ENCODE measurements around the gene MBD5. TPM values are rescaled to one million over a fixed set of nuclear protein-coding genes. Genes with fewer than 3 reads are reported as not detected.

The MBD5 gene
- total RNA-seq, 1 donor from 2014 or later, result 18.8 TPM

- Mint-ChIP-seq H3K9me3 (peaks cover 6% of the 10 kb centered on the region), H3K4me1 (ENCODE audit: low read depth) (no peaks in the 10 kb centered on the region), H3K36me3 (ENCODE audit: low read depth) (no peaks in the 10 kb centered on the region), H3K4me3 (no peak overlapping the region), H3K27ac (no peak overlapping the region), H3K27me3 (ENCODE audit: insufficient read depth) (no peaks in the 10 kb centered on the region)
- DNase-seq (ENCODE audit: low spot score), result no peak
- intact Hi-C loops (cut with micrococcal nuclease), result no loop called here
Observed at GRCh38 chr2:148402786-148403185, 381.9 kb downstream of the MBD5 start.

GRCh38 chr2:148410899-148411298 lies 390.0 kb downstream of the MBD5 start:
- Mint-ChIP-seq H3K36me3 (ENCODE audit: low read depth) (no peaks in the 10 kb centered on the region), H3K27ac (no peak overlapping the region), H3K27me3 (ENCODE audit: insufficient read depth) (no peaks in the 10 kb centered on the region), H3K9me3 (peaks cover 21% of the 10 kb centered on the region), H3K4me1 (ENCODE audit: low read depth) (no peaks in the 10 kb centered on the region), H3K4me3 (no peak overlapping the region)
- no peak for DNase-seq (ENCODE audit: low spot score)
- intact Hi-C loops (cut with micrococcal nuclease), result no loop called here

- Mint-ChIP-seq H3K27me3 (ENCODE audit: insufficient read depth) (no peaks in the 10 kb centered on the region), H3K4me1 (ENCODE audit: low read depth) (no peaks in the 10 kb centered on the region), H3K36me3 (ENCODE audit: low read depth) (no peaks in the 10 kb centered on the region), H3K4me3 (no peak overlapping the region), H3K9me3 (peaks cover 21% of the 10 kb centered on the region), H3K27ac (no peak overlapping the region)
- intact Hi-C loops (cut with micrococcal nuclease), result no loop called here
- no peak for DNase-seq (ENCODE audit: low spot score)
Observed at GRCh38 chr2:148416248-148416647, 395.4 kb downstream of the MBD5 start.

DNA sequence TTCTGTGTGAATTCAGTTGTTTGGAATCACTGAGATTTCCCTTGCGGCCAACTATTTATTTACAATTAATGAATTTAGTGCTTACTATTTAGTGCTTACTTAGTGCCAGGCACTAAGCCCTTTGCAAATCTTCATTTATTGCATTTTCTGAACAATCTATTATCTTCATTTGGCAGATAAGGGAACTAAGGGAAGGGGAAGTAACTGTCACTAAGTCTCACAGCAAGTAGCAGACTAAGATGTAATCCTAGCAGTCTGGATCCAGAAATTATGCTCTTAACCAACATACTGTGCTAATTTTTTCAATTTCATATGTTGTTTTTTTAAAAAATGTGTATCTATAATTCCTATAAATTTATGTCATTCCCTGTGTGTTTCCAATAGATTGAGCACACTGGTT lies 409.2 kb downstream of the MBD5 start:
- H3K9me3 Mint-ChIP-seq, result peaks cover 10% of the 10 kb centered on the region
- H3K4me3 Mint-ChIP-seq, result no peak overlapping the region
- no peaks in the 10 kb centered on the region for H3K36me3 Mint-ChIP-seq (ENCODE audit: low read depth)
- H3K27ac Mint-ChIP-seq, result no peak overlapping the region
- DNase-seq (ENCODE audit: low spot score), result no peak
- no peaks in the 10 kb centered on the region for H3K4me1 Mint-ChIP-seq (ENCODE audit: low read depth)
- H3K27me3 Mint-ChIP-seq (ENCODE audit: insufficient read depth), result no peaks in the 10 kb centered on the region
- intact Hi-C loops (cut with micrococcal nuclease), result no loop called here

DNA sequence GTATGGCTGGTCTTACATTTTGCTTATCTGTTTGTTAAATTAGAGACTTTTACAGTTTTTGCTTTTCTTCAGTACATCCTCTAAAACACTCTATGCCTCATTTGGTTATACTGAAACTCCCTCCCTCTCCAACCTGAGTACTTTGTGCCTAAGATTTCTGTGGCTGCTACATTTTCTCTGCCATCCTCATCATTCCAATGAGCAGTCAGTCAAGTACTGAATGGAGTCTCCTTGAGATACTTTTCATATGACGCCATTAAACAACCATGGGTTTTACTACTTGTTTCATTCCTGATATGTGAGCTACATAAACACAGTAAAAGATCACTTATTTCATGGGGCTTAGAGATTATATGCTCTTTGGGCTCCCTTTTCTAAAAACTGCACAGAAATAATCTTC lies 427.0 kb downstream of the MBD5 start:
- Mint-ChIP-seq H3K9me3 (no peaks in the 10 kb centered on the region), H3K4me1 (ENCODE audit: low read depth) (no peaks in the 10 kb centered on the region), H3K27ac (no peak overlapping the region), H3K27me3 (ENCODE audit: insufficient read depth) (no peaks in the 10 kb centered on the region), H3K4me3 (no peak overlapping the region), H3K36me3 (ENCODE audit: low read depth) (no peaks in the 10 kb centered on the region)
- intact Hi-C loops (cut with micrococcal nuclease), result no loop called here
- DNase-seq (ENCODE audit: low spot score), result no peak

DNA sequence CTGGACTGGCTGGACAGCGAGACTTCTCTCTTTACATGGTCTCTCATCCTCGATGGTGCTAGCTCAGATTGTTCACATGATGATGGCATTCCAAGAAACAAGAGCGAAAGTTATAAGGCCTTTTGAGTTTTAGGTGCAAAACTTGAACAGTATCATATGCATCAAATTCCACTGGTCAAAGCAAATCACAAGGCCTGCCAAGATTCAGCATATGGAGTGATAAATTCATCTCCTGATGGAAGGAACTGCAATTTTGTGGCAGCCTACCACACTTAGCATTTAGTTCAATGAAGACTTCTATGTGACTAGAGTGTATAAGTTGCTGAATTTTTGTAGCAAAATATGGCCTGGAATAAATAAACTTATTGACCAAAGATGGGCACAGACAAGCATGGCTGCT lies 429.6 kb downstream of the MBD5 start:
- H3K27me3 Mint-ChIP-seq (ENCODE audit: insufficient read depth), result peaks cover 2% of the 10 kb centered on the region
- intact Hi-C loops (cut with micrococcal nuclease), result no loop called here
- no peak for DNase-seq (ENCODE audit: low spot score)
- H3K4me1 Mint-ChIP-seq (ENCODE audit: low read depth), result no peaks in the 10 kb centered on the region
- H3K27ac Mint-ChIP-seq, result no peak overlapping the region
- H3K4me3 Mint-ChIP-seq, result no peak overlapping the region
- no peaks in the 10 kb centered on the region for H3K9me3 Mint-ChIP-seq
- H3K36me3 Mint-ChIP-seq (ENCODE audit: low read depth), result no peaks in the 10 kb centered on the region

DNA sequence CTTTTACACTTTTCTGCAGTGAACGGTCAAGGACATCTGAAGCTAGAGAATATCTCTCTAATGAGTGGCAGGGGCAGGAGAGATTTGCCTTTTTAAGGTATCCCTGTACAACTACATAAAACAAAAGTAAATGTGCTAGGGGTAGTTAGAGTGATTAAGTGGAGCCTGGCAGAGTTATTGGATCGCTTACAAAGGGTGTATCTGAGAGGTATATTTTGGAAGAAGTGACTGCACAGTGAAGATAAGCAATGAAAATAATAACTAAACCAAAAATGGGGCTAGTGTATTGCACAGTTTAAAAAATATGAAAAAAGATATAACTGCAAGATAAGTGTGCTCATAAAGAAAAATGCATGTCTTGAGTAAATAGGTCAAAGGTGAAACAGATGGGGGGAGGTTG lies 430.2 kb downstream of the MBD5 start:
- H3K27me3 Mint-ChIP-seq (ENCODE audit: insufficient read depth), result peaks cover 2% of the 10 kb centered on the region

DNA sequence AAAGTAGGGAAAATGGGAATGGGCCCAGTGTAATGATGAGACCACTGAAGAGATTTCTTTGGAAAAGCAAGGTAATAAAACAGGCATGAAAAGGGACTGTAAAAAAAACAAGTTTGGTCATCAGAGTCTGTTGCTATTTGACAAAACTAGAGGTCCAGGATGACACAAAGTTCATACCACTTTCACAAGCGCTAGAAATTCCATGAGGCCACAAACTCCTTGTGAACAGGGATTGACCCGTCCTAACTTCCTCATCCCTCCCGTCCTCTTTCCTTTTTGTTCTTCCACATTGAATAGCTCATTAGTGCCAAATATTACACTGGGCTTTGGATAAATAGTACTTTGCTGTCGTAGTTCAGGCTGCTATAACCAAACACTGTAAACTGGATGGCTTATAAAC lies 434.9 kb downstream of the MBD5 start:
- Mint-ChIP-seq H3K27ac (no peak overlapping the region), H3K9me3 (no peaks in the 10 kb centered on the region), H3K4me1 (ENCODE audit: low read depth) (no peaks in the 10 kb centered on the region), H3K4me3 (no peak overlapping the region), H3K36me3 (ENCODE audit: low read depth) (no peaks in the 10 kb centered on the region), H3K27me3 (ENCODE audit: insufficient read depth) (peaks cover 2% of the 10 kb centered on the region)
- intact Hi-C loops (cut with micrococcal nuclease), result no loop called here
- no peak for DNase-seq (ENCODE audit: low spot score)

More for the DNA sequence above, 430.2 kb downstream of the MBD5 start:
- intact Hi-C loops (cut with micrococcal nuclease), result loop anchor here (1.0 kb wide), 1 partner anchor 43 kb away; no protein-coding TSS in a partner anchor
- Mint-ChIP-seq H3K4me1 (ENCODE audit: low read depth) (no peaks in the 10 kb centered on the region), H3K36me3 (ENCODE audit: low read depth) (no peaks in the 10 kb centered on the region), H3K9me3 (no peaks in the 10 kb centered on the region), H3K27ac (no peak overlapping the region), H3K4me3 (no peak overlapping the region)
- DNase-seq (ENCODE audit: low spot score), result no peak

DNA sequence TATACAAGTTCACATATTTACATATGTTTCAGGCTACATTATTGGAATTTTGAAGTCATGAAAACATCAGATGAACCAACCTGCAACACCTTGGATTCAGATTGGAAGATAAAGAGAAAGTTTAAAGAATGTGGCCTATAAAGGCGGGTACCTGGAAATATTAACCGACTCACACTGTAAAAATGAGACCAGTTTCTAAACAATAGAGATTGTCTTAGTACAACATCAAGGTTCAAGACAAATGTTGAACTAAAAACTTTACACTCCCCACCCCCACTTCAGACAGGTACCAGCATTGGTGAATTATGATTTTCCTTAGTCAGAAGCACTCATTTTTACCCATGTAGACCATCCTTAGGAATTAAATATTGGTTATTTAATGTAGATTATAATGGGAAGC lies 437.3 kb downstream of the MBD5 start:
- H3K36me3 Mint-ChIP-seq (ENCODE audit: low read depth), result no peaks in the 10 kb centered on the region
- no peaks in the 10 kb centered on the region for H3K9me3 Mint-ChIP-seq
- H3K4me1 Mint-ChIP-seq (ENCODE audit: low read depth), result no peaks in the 10 kb centered on the region
- DNase-seq (ENCODE audit: low spot score), result no peak
- peaks cover 2% of the 10 kb centered on the region for H3K27me3 Mint-ChIP-seq (ENCODE audit: insufficient read depth)
- no peak overlapping the region for H3K4me3 Mint-ChIP-seq
- H3K27ac Mint-ChIP-seq, result no peak overlapping the region
- intact Hi-C loops (cut with micrococcal nuclease), result loop anchor here (2.0 kb wide), 1 partner anchor 67 kb away; no protein-coding TSS in a partner anchor

- no peaks in the 10 kb centered on the region for H3K36me3 Mint-ChIP-seq (ENCODE audit: low read depth)
- no peak for DNase-seq (ENCODE audit: low spot score)
- no peak overlapping the region for H3K27ac Mint-ChIP-seq
- H3K27me3 Mint-ChIP-seq (ENCODE audit: insufficient read depth), result peaks cover 2% of the 10 kb centered on the region
- H3K4me3 Mint-ChIP-seq, result no peak overlapping the region
- intact Hi-C loops (cut with micrococcal nuclease), result loop anchor here (2.0 kb wide), 1 partner anchor 65 kb away; no protein-coding TSS in a partner anchor
- H3K9me3 Mint-ChIP-seq, result no peaks in the 10 kb centered on the region
- no peaks in the 10 kb centered on the region for H3K4me1 Mint-ChIP-seq (ENCODE audit: low read depth)
Observed at GRCh38 chr2:148459377-148459778, 438.5 kb downstream of the MBD5 start.

- intact Hi-C loops (cut with micrococcal nuclease), result no loop called here
- Mint-ChIP-seq H3K9me3 (no peaks in the 10 kb centered on the region), H3K27ac (no peak overlapping the region), H3K4me1 (ENCODE audit: low read depth) (no peaks in the 10 kb centered on the region), H3K4me3 (no peak overlapping the region), H3K36me3 (ENCODE audit: low read depth) (no peaks in the 10 kb centered on the region), H3K27me3 (ENCODE audit: insufficient read depth) (no peaks in the 10 kb centered on the region)
- no peak for DNase-seq (ENCODE audit: low spot score)
Observed at GRCh38 chr2:148461876-148462275, 441.0 kb downstream of the MBD5 start.

DNA sequence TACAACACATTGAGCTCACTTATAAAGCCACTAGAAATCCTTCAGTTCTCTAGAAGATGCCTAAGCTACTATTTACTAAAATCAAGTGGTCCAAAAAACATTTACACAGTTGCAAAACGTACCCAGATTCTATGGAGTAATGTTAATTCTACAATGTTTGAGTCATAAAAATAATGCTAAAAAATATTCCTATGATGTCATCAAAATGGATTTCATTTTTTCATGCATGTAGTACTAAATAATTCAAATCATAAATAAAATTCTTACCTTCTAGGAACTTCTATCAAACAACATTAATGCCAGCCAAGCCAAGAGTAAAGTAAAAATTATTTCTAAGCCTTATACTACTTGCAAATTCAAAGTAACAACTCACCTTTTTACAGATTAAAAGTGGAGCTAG lies 454.7 kb downstream of the MBD5 start:
- no peak overlapping the region for H3K4me3 Mint-ChIP-seq
- intact Hi-C loops (cut with micrococcal nuclease), result no loop called here
- no peaks in the 10 kb centered on the region for H3K4me1 Mint-ChIP-seq (ENCODE audit: low read depth)
- H3K36me3 Mint-ChIP-seq (ENCODE audit: low read depth), result no peaks in the 10 kb centered on the region
- H3K27ac Mint-ChIP-seq, result no peak overlapping the region
- no peaks in the 10 kb centered on the region for H3K9me3 Mint-ChIP-seq
- H3K27me3 Mint-ChIP-seq (ENCODE audit: insufficient read depth), result peaks cover 4% of the 10 kb centered on the region
- DNase-seq (ENCODE audit: low spot score), result no peak

- no peak for DNase-seq (ENCODE audit: low spot score)
- H3K27ac Mint-ChIP-seq, result no peak overlapping the region
- H3K9me3 Mint-ChIP-seq, result no peaks in the 10 kb centered on the region
Observed at GRCh38 chr2:148479398-148479797, 458.5 kb downstream of the MBD5 start.

GRCh38 chr2:148483665-148484064 lies 462.8 kb downstream of the MBD5 start:
- Mint-ChIP-seq H3K27ac (no peak overlapping the region), H3K4me1 (ENCODE audit: low read depth) (no peaks in the 10 kb centered on the region), H3K4me3 (no peak overlapping the region), H3K27me3 (ENCODE audit: insufficient read depth) (peaks cover 8% of the 10 kb centered on the region), H3K36me3 (ENCODE audit: low read depth) (peaks cover 2% of the 10 kb centered on the region), H3K9me3 (no peaks in the 10 kb centered on the region)
- intact Hi-C loops (cut with micrococcal nuclease), result no loop called here
- no peak for DNase-seq (ENCODE audit: low spot score)

More at GRCh38 chr2:148479398-148479797, 458.5 kb downstream of the MBD5 start:
- H3K36me3 Mint-ChIP-seq (ENCODE audit: low read depth), result no peaks in the 10 kb centered on the region
- H3K4me1 Mint-ChIP-seq (ENCODE audit: low read depth), result no peaks in the 10 kb centered on the region
- no peak overlapping the region for H3K4me3 Mint-ChIP-seq
- intact Hi-C loops (cut with micrococcal nuclease), result no loop called here
- H3K27me3 Mint-ChIP-seq (ENCODE audit: insufficient read depth), result peaks cover 12% of the 10 kb centered on the region
